HG03039 (cell line): Measurements from ENCODE around the gene KCTD8.
"Not testable (repeated sequence)": the region's sequence is repeated elsewhere in the genome, so short reads cannot be mapped to it uniquely, and the experiment has no call there.

Source experiments
- ATAC-seq: cut with Tn5 transposase; IDR thresholded peaks from one replicate; pipeline ENCODE4 v1.9.1; 2021; ENCODE audit warnings: mild to moderate bottlenecking, moderate library complexity; ENCODE audit not compliant: unreplicated experiment

The KCTD8 gene

DNA sequence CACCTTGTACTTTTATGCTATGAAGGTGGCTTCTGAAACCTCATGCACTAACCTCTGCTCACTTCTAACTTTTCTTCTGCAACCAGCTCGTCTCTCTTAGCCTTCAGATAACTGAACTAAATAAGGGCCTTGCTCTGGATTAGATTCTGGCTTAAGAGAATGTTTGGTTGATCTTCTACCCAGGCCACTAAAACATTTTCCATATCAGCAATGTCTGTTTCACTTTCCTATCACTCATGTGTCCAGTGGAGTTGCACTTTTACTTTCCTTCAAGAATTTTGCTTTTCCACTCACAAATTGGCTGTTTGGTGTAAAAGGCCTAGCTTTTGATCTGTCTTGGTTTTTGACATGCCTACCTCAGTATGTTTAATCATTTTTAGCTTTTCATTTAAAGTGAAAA is 105.8 kb downstream of the KCTD8 start:
- no peak for ATAC-seq

GRCh38 chr4:44326741-44327140 is 121.9 kb downstream of the KCTD8 start:
- no peak for ATAC-seq

DNA sequence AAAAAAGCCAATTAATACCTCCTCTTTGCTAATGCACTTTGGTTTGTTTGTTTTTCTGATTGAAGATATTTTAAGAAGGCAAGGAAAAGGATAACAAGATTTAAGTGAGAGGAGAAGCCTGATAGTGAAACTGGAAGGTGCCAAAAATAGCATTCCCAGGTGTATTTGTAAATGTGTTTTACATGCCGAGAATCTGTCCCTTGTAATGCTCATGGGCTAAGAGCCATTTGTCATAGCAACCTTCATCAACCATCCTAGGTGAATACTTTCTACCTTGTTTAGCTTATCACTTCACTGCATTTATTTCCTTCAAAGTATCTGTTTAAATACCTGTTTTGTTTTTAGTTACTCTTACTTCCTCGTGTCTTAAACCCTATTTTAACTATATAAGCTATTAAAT is 127.8 kb downstream of the KCTD8 start:
- no peak for ATAC-seq

DNA sequence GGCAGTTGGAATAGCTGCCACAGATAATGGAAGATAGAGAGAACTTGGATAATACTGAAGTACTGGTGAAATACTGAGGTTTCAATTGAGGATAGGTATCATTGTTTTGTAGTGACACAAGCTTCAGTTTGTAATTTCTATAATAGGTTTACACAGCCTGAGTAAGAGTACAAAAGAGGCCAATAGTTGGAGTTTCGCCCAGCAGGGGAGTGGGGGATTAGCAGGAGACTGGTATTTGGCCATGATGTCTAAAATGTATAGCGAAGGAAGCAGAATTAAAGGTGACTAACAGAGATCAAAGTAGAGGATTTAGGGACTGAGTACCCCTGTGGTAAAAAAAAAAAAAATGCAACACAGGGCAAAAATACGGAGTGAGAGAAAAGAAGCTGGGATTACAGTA is 129.5 kb downstream of the KCTD8 start:
- ATAC-seq, result no peak

GRCh38 chr4:44313702-44314101 is 134.9 kb downstream of the KCTD8 start:
- ATAC-seq, result no peak

GRCh38 chr4:44287505-44287904 is 161.1 kb downstream of the KCTD8 start:
- no peak for ATAC-seq

GRCh38 chr4:44279469-44279868 is 169.1 kb downstream of the KCTD8 start:
- ATAC-seq, result no peak

GRCh38 chr4:44279066-44279465 is 169.5 kb downstream of the KCTD8 start:
- no peak for ATAC-seq

- no peak for ATAC-seq
These were observed 191.1 kb downstream of the KCTD8 start for GRCh38 chr4:44257461-44257860.

GRCh38 chr4:44256414-44256813 is 192.2 kb downstream of the KCTD8 start:
- ATAC-seq, result no peak

- ATAC-seq, result no peak
These were observed 211.0 kb downstream of the KCTD8 start for GRCh38 chr4:44237643-44238042.

DNA sequence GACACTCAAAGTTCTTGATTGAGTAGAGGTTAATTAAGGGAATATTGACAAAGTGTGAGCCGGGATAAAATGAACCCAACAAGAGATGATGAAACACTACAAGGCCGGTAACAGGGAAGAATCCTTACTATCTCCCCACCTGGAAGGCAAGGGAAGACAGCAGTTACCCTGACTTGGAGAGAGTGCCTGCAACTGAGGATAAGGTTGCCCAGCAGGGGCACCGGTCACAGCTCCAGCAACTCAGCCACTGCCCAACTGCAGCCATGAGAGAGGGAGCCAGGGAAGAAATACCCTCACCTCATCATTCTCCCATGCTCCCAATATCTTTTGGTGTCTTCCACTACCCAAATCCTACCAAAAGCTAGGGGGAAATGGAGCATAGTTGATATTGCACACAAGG is 212.7 kb downstream of the KCTD8 start:
- no peak for ATAC-seq

GRCh38 chr4:44232262-44232661 is 216.3 kb downstream of the KCTD8 start:
- ATAC-seq, result no peak

- ATAC-seq, result no peak
These were observed 217.6 kb downstream of the KCTD8 start for GRCh38 chr4:44231006-44231405.

DNA sequence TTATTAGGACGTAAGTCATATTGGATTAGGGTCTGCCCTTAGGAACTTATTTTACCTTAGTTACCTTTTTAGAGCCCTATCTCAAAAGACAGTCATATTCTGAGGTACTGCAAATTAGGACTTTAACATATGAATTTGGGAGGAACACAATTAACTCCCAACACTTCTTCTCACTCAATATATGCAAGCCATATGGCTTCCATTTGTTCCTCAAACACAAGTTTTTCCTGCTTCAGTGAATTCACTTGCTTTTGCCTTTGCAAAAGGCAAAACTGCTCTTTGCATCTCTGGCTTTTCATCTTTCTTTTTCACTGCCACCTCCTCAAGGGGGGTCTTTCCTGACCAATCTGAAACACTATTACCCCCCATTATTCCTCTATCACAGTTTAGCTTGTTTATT is 220.3 kb downstream of the KCTD8 start:
- no peak for ATAC-seq

DNA sequence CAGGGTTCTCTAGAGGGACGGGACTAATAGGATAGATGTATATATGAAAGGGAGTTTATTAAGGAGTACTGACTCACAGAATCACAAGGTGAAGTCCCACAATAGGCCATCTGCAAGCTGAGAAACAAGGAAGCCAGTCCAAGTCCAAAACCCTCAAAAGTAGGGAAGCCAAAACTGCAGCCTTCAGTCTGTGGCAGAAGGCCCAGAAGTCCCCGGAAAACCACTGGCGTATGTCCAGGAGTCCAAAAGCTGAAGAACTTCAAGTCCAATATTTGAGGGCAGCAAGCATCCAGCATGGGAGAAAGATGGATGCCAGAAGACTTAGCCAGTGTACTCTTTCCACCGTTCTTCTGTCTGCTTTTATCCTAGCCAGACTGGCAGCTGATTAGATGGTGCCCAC is 227.2 kb downstream of the KCTD8 start:
- no peak for ATAC-seq

DNA sequence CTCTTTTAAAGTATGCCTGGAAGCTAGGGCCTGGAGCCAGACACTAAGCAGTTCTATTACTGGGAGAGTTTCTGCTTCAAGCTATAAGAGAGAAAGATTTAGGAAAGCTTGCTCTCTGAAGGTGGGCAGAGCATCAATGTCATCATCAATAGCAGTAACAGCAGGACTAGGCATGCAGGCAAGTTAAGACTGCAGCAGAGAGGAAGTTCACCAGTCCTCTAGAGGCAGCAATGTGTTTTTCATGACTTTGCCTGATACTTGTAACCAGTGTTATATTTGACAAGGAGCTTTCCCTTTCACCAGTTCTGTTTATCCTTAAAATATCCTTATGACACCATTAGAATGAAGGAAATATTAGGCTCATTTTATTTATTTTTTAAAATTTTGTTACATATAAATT is 237.9 kb downstream of the KCTD8 start:
- no peak for ATAC-seq

DNA sequence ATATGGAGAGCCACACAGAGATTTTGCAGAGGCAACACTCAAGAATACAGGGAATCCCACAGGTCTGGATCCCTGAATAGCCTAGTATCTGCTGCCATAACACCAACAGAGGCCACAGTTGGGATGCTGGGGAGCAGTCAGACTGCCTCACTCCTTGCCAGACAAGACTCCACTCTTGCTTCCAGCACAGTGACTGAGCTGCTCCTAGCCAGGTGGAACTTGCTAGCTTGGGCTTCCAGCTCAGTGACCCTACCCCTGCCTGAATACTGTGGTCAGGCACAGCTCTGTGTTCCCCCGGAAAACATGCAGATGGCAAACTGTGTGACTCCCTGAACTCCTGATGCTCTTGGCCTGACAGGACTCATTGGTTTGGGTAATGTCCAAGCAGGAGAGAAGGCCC is 251.8 kb downstream of the KCTD8 start:
- ATAC-seq, result no peak

- ATAC-seq, result no peak
These were observed 254.2 kb downstream of the KCTD8 start for GRCh38 chr4:44194365-44194764.

DNA sequence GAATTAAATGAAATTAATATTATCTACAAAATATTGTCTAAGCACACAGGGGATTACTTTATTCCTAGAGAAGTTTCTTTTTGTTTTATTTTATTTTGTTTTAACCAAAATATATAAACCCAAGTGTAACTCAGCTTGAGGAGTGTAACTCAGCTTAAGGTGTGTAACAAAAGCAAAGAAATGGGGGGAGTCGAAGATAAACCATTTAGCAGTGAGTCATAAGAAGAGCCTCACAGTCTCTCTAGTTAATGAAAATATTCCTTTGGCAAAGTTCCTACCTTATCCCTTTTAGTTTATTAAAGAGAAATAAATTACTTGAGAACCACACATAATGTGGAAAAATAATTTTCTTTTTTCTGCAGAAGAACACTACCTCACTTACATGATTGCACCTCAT is 261.8 kb downstream of the KCTD8 start:
- ATAC-seq, result no peak

DNA sequence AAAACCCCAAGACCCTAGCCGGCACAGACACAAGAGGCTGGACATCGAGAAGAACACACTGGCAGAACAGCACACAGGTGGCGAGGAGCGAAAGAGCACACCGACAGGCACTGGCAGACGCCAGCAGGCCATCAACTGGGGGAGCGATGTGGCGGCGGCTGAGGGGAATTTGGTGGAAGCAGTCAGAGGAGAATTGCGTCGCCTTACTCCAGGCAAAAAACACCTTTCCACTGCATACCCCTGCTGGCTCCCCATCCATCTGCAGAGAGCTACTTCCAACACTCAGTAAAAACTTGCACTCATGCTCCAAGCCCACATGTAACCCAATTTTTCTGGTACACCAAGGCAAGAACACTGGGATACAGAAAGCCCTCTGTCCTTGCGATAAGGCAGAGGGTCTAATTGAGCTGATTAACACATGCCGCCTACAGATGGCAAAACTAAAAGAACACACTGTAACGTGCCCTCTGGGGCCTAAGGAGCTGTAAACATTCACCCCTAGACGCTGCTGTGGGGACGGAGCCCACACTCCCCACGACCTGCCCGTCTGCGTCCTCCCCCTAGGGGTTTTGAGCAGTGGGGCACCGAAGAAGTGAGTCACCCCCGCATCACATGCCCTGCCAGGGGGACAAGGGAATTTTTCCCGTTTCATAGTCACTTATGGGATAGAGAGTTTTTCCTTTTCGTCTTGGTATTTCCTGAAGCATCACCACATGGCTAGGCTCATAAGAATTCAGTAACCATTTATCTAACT is 262.3 kb downstream of the KCTD8 start:
- no peak for ATAC-seq

GRCh38 chr4:44181491-44182349 is 266.9 kb downstream of the KCTD8 start:
- ATAC-seq, result not testable (repeated sequence)
